T-helper 17 cell (primary cell): ENCODE data around the gene KRTAP4-3. TPM values are rescaled to one million over a fixed set of nuclear protein-coding genes. Genes with fewer than 3 reads are reported as not detected.
"Not testable (repeated sequence)": the region's sequence is repeated elsewhere in the genome, so short reads cannot be mapped to it uniquely, and the experiment has no call there.

ENCODE experiments used
- ATAC-seq: fragments of 150-1000 bp; cut with Tn5 transposase; 2 replicates; pipeline ENCODE4 v1.10.0; 2021; ENCODE audit warnings: mild to moderate bottlenecking, moderate library complexity
- DNase-seq, 3 donors: peaks; one replicate each; pipeline versions ENCODE4 v3.0.0 to v3.0.0-alpha.2; 2020 to 2021
- H3K9me3 ChIP-seq: one replicate; pipeline ENCODE4 v1.7.0; 2013; ENCODE audit warnings: low read length, mild to moderate bottlenecking; ENCODE audit not compliant: control insufficient read depth, poor library complexity, severe bottlenecking
- H3K27ac Mint-ChIP-seq: one replicate; pipeline ENCODE4 v1.8.0; 2022; ENCODE audit warnings: mild to moderate bottlenecking, moderate library complexity, mixed read lengths
- H3K27me3 Mint-ChIP-seq: one replicate; pipeline ENCODE4 v1.8.0; 2022; ENCODE audit warnings: mixed read lengths
- H3K36me3 Mint-ChIP-seq: one replicate; pipeline ENCODE4 v1.8.0; 2022; ENCODE audit warnings: low read depth, mixed read lengths
- H3K4me1 Mint-ChIP-seq: one replicate; pipeline ENCODE4 v1.8.0; 2022; ENCODE audit warnings: mild to moderate bottlenecking, mixed read lengths
- H3K4me3 Mint-ChIP-seq: one replicate; pipeline ENCODE4 v1.8.0; 2022; ENCODE audit warnings: mild to moderate bottlenecking, moderate library complexity, mixed read lengths
- total RNA-seq, 4 donors: library from RNA in 2 of 4; stranded (reverse) in 2 of 4; gene quantifications; one replicate each; pipeline ENCODE4 v1.2.3 and lab custom pipeline; 2022 to 2026

KRTAP4-3 gene
- total RNA-seq, 2 donors from 2014 or later = not detected

- not testable (repeated sequence) for H3K9me3 ChIP-seq, H3K36me3 Mint-ChIP-seq, DNase-seq
- peak; percentile 77 for ATAC-seq
- Mint-ChIP-seq H3K27ac (peak overlapping the region; percentile 49), H3K4me1 (peaks cover 24% of the 10 kb centered on the region), H3K4me3 (peak overlapping the region; percentile 49), H3K27me3 (peaks cover 20% of the 10 kb centered on the region)
Measured at GRCh38 chr17:41119696-41120690, 48.0 kb downstream of the KRTAP4-3 start.

DNA sequence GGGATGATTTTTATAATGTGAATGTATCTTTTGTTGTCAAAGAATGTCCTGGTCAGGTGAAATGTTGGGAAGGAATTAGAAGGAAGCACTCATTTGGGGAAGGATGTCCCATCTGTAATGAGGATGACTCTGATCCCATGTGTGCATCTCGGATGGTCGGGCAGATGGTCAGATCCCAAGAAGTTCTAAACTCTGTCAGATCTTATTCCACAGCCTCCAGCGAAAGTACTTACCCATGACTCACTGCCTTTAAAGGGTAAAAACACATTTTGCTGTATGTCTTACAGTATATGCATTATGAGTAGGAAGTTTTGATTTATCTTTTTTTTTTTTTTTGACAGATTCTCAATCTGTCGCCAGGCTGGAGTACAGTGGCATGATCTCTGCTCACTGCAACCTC is 49.3 kb downstream of the KRTAP4-3 start:
- no peak for DNase-seq
- H3K4me1 Mint-ChIP-seq = peaks cover 16% of the 10 kb centered on the region
- no peak for ATAC-seq
- peaks cover 20% of the 10 kb centered on the region for H3K27me3 Mint-ChIP-seq
- no peak overlapping the region for H3K4me3 Mint-ChIP-seq
- H3K9me3 ChIP-seq = no peaks in the 10 kb centered on the region
- peaks cover 6% of the 10 kb centered on the region for H3K36me3 Mint-ChIP-seq
- H3K27ac Mint-ChIP-seq = no peak overlapping the region

DNA sequence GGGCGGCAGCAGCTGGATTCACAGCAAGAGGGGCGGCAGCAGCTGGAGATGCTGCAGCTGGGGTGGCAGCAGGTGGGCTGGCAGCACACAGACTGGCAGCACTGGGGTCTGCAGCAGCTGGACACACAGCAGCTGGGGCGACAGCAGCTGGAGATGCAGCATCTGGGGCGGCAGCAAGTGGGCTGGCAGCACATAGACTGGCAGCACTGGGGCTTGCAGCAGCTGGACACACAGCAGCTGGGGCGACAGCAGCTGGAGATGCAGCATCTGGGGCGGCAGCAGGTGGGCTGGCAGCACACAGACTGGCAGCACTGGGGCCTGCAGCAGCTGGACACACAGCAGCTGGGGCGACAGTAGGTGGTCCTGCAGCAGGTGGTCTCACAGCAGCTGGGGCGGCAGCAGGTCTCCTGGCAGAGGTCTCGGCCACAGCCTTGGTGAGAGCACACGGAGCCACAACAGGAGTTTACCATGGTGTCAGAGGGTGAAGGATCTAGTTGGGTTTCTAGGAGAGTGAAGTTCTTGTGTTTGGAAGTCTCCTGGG is 50.1 kb downstream of the KRTAP4-3 start, which contains the start of gene KRTAP4-11:
TSS of gene KRTAP4-11 (minus strand) at position 528 of the 541 bp plus-strand sequence. CDS start at position 470, 58 bp downstream.
- not testable (repeated sequence) for H3K36me3 Mint-ChIP-seq, ATAC-seq, DNase-seq, H3K9me3 ChIP-seq, H3K27ac Mint-ChIP-seq, H3K4me3 Mint-ChIP-seq
- peaks cover 11% of the 10 kb centered on the region for H3K4me1 Mint-ChIP-seq
- peaks cover 20% of the 10 kb centered on the region for H3K27me3 Mint-ChIP-seq

Other genes with a start within 250 kb of the KRTAP4-3 start
- gene KRT23, start 230.6 kb downstream of the KRTAP4-3 start, total RNA-seq = not detected
- not detected for gene KRT39, start 201.3 kb downstream of the KRTAP4-3 start, total RNA-seq
- gene KRT40, start 183.9 kb downstream of the KRTAP4-3 start, total RNA-seq = not detected
- not detected for gene KRTAP3-3, start 174.1 kb downstream of the KRTAP4-3 start, total RNA-seq
- gene KRTAP3-2, start 168.3 kb downstream of the KRTAP4-3 start, total RNA-seq = not detected
- not detected for gene KRTAP3-1, start 159.1 kb downstream of the KRTAP4-3 start, total RNA-seq
- gene KRTAP1-5, start 141.0 kb downstream of the KRTAP4-3 start, total RNA-seq = not detected
- gene KRTAP1-4, start 138.0 kb downstream of the KRTAP4-3 start, total RNA-seq = not detected
- gene KRTAP1-3, start 133.3 kb downstream of the KRTAP4-3 start, total RNA-seq = not detected
- gene KRTAP1-1, start 126.8 kb downstream of the KRTAP4-3 start, total RNA-seq = not detected
- gene KRTAP2-1, start 120.9 kb downstream of the KRTAP4-3 start, total RNA-seq = not detected
- gene KRTAP2-2, start 113.0 kb downstream of the KRTAP4-3 start, total RNA-seq = not detected
- gene KRTAP2-3, start 108.1 kb downstream of the KRTAP4-3 start, total RNA-seq = not detected
- gene KRTAP2-4, start 102.3 kb downstream of the KRTAP4-3 start, total RNA-seq = not detected
- not detected for gene KRTAP4-7, start 84.1 kb downstream of the KRTAP4-3 start, total RNA-seq
- not detected for gene KRTAP4-8, start 70.1 kb downstream of the KRTAP4-3 start, total RNA-seq
- gene KRTAP4-16, start 66.0 kb downstream of the KRTAP4-3 start, total RNA-seq = not detected
- gene KRTAP4-9, start 62.8 kb downstream of the KRTAP4-3 start, total RNA-seq = not detected
- gene KRTAP4-11, start 49.8 kb downstream of the KRTAP4-3 start, total RNA-seq = not detected
- gene KRTAP4-12, start 44.0 kb downstream of the KRTAP4-3 start, total RNA-seq = not detected
- gene KRTAP4-6, start 27.7 kb downstream of the KRTAP4-3 start, total RNA-seq = not detected
- not detected for gene KRTAP4-5, start 18.4 kb downstream of the KRTAP4-3 start, total RNA-seq
- not detected for gene KRTAP4-4, start 7.5 kb downstream of the KRTAP4-3 start, total RNA-seq
- not detected for gene KRTAP4-2, start 10.0 kb upstream of the KRTAP4-3 start, total RNA-seq
- not detected for gene KRTAP4-1, start 16.7 kb upstream of the KRTAP4-3 start, total RNA-seq
- not detected for gene KRTAP9-1, start 21.7 kb upstream of the KRTAP4-3 start, total RNA-seq
- not detected for gene KRTAP9-2, start 58.4 kb upstream of the KRTAP4-3 start, total RNA-seq
- gene KRTAP9-3, start 64.2 kb upstream of the KRTAP4-3 start, total RNA-seq = not detected
- gene KRTAP9-8, start 69.8 kb upstream of the KRTAP4-3 start, total RNA-seq = not detected
- gene KRTAP9-4, start 81.5 kb upstream of the KRTAP4-3 start, total RNA-seq = not detected
- not detected for gene KRTAP9-9, start 87.2 kb upstream of the KRTAP4-3 start, total RNA-seq
- not detected for gene KRTAP9-6, start 97.2 kb upstream of the KRTAP4-3 start, total RNA-seq
- gene KRTAP9-7, start 107.5 kb upstream of the KRTAP4-3 start, total RNA-seq = not detected
- not detected for gene KRTAP29-1, start 134.6 kb upstream of the KRTAP4-3 start, total RNA-seq
- gene KRTAP16-1, start 141.1 kb upstream of the KRTAP4-3 start, total RNA-seq = under 1 TPM; 0.17 to 0.34 TPM
- gene KRTAP17-1, start 147.5 kb upstream of the KRTAP4-3 start, total RNA-seq = not detected
- gene KRT33A, start 182.6 kb upstream of the KRTAP4-3 start, total RNA-seq = not detected
- not detected for gene KRT33B, start 201.6 kb upstream of the KRTAP4-3 start, total RNA-seq
- gene KRT34, start 214.1 kb upstream of the KRTAP4-3 start, total RNA-seq = not detected
- not detected for gene KRT31, start 229.4 kb upstream of the KRTAP4-3 start, total RNA-seq